Vagina (tissue), 2 donors: ENCODE data around the gene HSPB3.

Experiments used
- POLR2AphosphoS5 ChIP-seq, 2 donors: sonication (generic); formaldehyde crosslinking; IDR thresholded peaks; one replicate each; pipeline ENCODE4 v1.9.0; 2017; ENCODE audit warnings: antibody characterized with exemption in 2 of 2, mild to moderate bottlenecking in 2 of 2, low read depth in 1 of 2; ENCODE audit not compliant: insufficient read depth in 1 of 2
- TF ChIP-seq, protein P1 (sequence below), 3 experiments: fragments of 450-650 bp in 2 of 3; fragments of 200-600 bp in 1 of 3; sonication (generic) in 1 of 3; IDR thresholded peaks; one replicate each; pipeline ENCODE4 v1.5.1; 2017 to 2019; ENCODE audit warnings: antibody characterized with exemption in 3 of 3, mild to moderate bottlenecking in 2 of 3, moderate library complexity in 2 of 3

- TF ChIP-seq, protein P1, sequence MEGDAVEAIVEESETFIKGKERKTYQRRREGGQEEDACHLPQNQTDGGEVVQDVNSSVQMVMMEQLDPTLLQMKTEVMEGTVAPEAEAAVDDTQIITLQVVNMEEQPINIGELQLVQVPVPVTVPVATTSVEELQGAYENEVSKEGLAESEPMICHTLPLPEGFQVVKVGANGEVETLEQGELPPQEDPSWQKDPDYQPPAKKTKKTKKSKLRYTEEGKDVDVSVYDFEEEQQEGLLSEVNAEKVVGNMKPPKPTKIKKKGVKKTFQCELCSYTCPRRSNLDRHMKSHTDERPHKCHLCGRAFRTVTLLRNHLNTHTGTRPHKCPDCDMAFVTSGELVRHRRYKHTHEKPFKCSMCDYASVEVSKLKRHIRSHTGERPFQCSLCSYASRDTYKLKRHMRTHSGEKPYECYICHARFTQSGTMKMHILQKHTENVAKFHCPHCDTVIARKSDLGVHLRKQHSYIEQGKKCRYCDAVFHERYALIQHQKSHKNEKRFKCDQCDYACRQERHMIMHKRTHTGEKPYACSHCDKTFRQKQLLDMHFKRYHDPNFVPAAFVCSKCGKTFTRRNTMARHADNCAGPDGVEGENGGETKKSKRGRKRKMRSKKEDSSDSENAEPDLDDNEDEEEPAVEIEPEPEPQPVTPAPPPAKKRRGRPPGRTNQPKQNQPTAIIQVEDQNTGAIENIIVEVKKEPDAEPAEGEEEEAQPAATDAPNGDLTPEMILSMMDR (IDR thresholded peaks at IDR 0.05), result no peak
- no peak for TF ChIP-seq POLR2AphosphoS5 (IDR thresholded peaks at IDR 0.05; ENCODE audit: insufficient read depth in 1 of 2, low read depth in 1 of 2)
Measured at GRCh38 chr5:54412913-54413312, 42.6 kb upstream of the HSPB3 start.
